Measurements from ENCODE around the gene UCP2.

Gene UCP2

DNA sequence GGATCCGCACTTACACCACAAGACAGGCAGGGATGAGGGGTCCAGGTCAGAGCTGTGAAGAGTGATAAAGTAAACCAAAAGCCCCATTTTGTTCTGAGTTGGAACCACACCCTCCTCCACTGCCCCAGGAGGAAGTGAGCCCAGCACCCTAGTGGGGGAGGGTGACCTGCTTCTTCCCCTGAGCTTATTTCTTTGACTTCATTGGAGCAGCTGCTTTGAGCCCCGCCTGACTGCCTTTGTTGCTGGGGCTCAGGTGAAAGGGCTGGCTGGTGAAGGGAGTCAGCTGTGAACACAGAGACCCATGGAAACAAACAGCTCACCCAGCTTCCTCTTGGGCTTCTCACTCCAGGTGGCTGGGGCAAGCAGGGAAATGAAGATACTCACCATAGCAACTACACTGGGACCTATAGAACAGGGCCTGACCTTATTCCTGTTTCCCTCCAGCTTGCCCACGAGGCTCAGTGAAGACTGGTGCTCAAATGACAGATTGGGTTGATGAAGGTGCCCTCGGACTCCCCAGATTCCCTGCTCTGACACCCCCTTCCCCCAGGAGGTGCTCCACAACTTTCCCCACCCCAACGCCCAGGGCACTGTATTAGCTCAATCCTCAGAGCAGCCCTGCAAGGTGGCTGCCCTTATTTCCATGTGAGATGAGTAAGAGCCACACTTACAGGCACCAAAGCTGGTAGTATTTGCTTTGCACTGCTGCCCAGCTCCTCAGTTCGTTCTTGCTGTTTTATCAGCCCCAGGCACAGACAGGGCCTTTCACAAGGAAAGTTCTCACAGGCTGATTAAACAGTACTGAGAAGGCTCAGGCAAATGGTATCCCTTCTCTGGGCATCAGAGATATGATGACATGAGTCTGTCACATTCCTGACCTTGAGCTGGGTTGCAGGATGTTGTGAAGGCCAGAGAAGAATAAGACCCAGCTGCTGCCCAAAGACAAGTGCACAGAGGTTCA, 2.4 kb downstream of the UCP2 start:
- Histone ChIP-seq H3K4me3 (ENCODE audit: low read depth, low read length) (no peak overlapping the region), H3K36me3 (peaks cover 55% of the 10 kb centered on the region), H3K9me3 (no peaks in the 10 kb centered on the region), H3K4me1 (peaks cover 5% of the 10 kb centered on the region; the same call in 1 of the 2 replicates), H3K27me3 (no peaks in the 10 kb centered on the region)
- DNase-seq, result no peak
- TF ChIP-seq, protein P1, sequence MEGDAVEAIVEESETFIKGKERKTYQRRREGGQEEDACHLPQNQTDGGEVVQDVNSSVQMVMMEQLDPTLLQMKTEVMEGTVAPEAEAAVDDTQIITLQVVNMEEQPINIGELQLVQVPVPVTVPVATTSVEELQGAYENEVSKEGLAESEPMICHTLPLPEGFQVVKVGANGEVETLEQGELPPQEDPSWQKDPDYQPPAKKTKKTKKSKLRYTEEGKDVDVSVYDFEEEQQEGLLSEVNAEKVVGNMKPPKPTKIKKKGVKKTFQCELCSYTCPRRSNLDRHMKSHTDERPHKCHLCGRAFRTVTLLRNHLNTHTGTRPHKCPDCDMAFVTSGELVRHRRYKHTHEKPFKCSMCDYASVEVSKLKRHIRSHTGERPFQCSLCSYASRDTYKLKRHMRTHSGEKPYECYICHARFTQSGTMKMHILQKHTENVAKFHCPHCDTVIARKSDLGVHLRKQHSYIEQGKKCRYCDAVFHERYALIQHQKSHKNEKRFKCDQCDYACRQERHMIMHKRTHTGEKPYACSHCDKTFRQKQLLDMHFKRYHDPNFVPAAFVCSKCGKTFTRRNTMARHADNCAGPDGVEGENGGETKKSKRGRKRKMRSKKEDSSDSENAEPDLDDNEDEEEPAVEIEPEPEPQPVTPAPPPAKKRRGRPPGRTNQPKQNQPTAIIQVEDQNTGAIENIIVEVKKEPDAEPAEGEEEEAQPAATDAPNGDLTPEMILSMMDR (IDR thresholded peaks at IDR 0.05; ENCODE audit: low read depth, low read length), result no peak

DNA sequence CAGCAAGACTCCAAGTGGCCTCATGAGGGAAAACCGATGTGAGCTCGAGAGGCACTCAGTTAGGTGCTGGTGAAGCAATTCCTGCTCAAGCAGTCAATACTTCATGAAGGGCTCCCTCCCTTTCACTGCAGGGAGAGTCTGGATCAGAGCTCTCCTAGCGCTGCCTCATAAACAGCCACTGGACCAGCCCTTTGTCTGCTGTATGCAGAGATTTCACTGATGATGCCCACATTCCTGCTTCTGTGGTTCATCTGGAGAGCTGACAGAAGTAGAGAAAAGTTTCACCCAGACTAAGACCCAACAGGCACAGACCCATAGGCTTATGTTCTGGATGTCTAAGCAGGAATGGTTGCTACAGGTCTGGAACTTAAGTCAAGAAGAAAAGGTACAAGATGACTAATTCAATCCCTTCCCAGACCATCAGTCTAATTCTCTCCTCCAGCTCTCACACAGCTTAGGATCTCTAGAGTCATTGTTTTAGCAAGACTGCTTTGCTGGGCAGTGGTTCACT, 4.0 kb downstream of the UCP2 start:
- no peaks in the 10 kb centered on the region for H3K27me3 ChIP-seq
- H3K4me1 ChIP-seq, result no peaks in the 10 kb centered on the region; the same call in 1 of the 2 replicates
- TF ChIP-seq, protein P1 (IDR thresholded peaks at IDR 0.05; ENCODE audit: low read depth, low read length), result no peak
- no peak for DNase-seq
- peaks cover 65% of the 10 kb centered on the region for H3K36me3 ChIP-seq
- H3K9me3 ChIP-seq, result no peaks in the 10 kb centered on the region
- H3K4me3 ChIP-seq (ENCODE audit: low read depth, low read length), result no peak overlapping the region

DNA sequence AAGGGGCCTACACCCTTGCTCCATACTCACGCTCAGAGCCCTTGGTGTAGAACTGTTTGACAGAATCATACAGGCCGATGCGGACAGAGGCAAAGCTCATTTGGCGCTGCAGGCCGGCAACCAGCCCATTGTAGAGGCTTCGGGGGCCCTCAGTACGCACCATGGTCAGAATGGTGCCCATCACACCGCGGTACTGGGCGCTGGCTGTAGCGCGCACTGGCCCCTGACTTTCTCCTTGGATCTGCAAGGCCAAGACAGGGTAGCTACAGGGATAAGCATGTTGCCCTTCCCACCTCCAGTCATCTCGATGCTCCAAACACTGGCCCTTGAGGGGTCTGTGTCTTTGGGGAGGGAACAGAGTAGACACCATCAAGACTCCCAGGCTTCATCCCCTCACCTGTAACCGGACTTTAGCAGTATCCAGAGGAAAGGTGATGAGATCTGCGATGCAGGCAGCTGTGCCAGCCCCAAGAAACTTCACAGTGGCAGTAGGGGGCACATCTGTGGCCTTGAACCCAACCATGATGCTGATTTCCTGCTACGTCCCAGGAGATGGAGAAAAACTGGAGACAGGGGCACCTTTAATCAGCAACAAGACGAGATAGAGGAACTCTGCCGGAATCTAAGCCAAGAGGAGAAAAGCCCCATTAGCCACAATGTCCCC, 4.7 kb downstream of the UCP2 start:
- DNase-seq, result no peak
- Histone ChIP-seq H3K9me3 (no peaks in the 10 kb centered on the region), H3K4me3 (ENCODE audit: low read depth, low read length) (no peak overlapping the region), H3K4me1 (no peaks in the 10 kb centered on the region; the same call in 1 of the 2 replicates), H3K27me3 (no peaks in the 10 kb centered on the region), H3K36me3 (peaks cover 65% of the 10 kb centered on the region)
- TF ChIP-seq, protein P1 (IDR thresholded peaks at IDR 0.05; ENCODE audit: low read depth, low read length), result no peak

DNA sequence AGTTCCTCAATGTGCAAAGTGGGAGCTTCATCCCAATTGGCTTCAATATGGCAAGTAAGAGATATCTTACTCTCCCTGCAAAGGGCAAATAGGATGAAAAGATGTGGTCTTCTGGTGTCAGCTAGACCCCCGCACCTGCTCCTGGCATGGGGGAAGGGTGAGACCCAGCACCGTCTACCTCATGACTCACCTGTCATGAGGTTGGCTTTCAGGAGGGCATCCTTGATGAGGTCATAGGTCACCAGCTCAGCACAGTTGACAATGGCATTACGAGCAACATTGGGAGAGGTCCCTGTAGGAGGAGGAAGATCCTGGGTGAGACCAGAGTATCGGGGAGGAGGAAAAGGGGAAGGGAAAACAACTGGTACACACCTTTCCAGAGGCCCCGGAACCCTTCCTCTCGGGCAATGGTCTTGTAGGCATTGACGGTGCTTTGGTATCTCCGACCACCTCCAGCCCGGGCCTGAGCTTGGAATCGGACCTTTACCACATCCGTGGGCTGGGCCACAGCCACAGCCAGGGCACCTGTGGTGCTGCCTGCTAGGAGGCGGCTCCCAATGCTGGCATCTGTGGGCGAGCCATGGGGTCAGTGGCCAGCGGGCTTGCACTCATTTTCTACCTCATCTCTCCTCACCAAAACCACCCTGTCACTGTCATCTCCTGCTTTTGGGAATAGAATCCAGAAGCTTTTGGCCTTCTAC, 6.0 kb downstream of the UCP2 start:
- Histone ChIP-seq H3K4me1 (no peaks in the 10 kb centered on the region; the same call in 1 of the 2 replicates), H3K9me3 (no peaks in the 10 kb centered on the region), H3K27me3 (no peaks in the 10 kb centered on the region), H3K4me3 (ENCODE audit: low read depth, low read length) (no peak overlapping the region), H3K36me3 (peaks cover 65% of the 10 kb centered on the region)
- DNase-seq, result no peak
- TF ChIP-seq, protein P1 (IDR thresholded peaks at IDR 0.05; ENCODE audit: low read depth, low read length), result no peak

DNA sequence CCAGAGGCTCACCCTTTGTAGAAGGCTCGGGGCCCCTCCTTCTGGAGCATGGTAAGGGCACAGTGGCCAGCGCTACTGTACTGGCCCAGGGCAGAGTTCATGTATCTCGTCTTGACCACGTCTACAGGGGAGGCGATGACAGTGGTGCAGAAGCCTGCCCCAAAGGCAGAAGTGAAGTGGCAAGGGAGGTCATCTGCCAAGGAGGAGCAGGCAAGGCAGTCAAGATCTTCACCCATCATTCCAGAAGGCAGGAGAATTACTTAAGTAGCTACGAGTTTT, 7.2 kb downstream of the UCP2 start:
- TF ChIP-seq, protein P1 (IDR thresholded peaks at IDR 0.05; ENCODE audit: low read depth, low read length), result no peak
- no peaks in the 10 kb centered on the region for H3K9me3 ChIP-seq
- H3K4me1 ChIP-seq, result no peaks in the 10 kb centered on the region
- DNase-seq, result no peak
- H3K36me3 ChIP-seq, result peaks cover 53% of the 10 kb centered on the region
- H3K27me3 ChIP-seq, result no peaks in the 10 kb centered on the region
- no peak overlapping the region for H3K4me3 ChIP-seq (ENCODE audit: low read depth, low read length)

Measured in BE2C (cell line).